Mesenteric fat pad (tissue), 1 donor: ENCODE measurements around the gene COL3A1. TPM values are rescaled to one million over a fixed set of nuclear protein-coding genes. Genes with fewer than 3 reads are reported as not detected.

Source experiments
- DNase-seq: peaks from one replicate; pipeline ENCODE4 v3.0.0-alpha.2; 2020; ENCODE audit warnings: low spot score
- total RNA-seq: library from RNA; stranded (reverse); fragmentation: NEBNext Ultra II Directional; extraction: Animal tissue kit (Norgen Biotek cat#: 25700); gene quantifications from one replicate; pipeline ENCODE4 v1.2.1, GENCODE V29; 2021
- donor health status: DM: yes; HTN: yes; CAD: no.

Gene COL3A1
- total RNA-seq, 1 donor from 2014 or later = 351 TPM

- no peak for DNase-seq
These were observed 41.2 kb downstream of the COL3A1 start for GRCh38 chr2:189015359-189015758.

- DNase-seq = no peak
These were observed 42.2 kb downstream of the COL3A1 start for GRCh38 chr2:189016311-189016861.

DNA sequence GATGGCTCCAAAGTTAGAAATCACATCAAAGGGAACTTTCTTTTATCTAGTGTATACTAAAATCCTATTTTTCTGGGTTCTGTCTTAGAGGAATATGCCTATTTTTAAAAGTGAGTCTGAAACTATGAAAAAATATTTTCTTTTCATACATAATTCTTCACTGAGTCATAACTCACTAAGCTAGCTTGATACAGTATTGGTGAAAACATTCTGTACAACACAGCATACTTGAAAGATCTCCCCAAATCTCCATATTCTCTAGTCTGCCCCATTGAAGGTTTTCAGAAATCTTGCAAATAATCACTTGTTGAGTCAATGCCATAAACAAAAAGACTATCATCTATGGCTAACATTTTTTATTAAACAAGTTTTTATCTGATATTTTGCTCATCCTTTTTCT, 44.5 kb downstream of the COL3A1 start:
- no peak for DNase-seq

- no peak for DNase-seq
These were observed 46.0 kb downstream of the COL3A1 start for GRCh38 chr2:189020179-189020578.

- no peak for DNase-seq
These were observed 47.9 kb downstream of the COL3A1 start for GRCh38 chr2:189022053-189022481.

DNA sequence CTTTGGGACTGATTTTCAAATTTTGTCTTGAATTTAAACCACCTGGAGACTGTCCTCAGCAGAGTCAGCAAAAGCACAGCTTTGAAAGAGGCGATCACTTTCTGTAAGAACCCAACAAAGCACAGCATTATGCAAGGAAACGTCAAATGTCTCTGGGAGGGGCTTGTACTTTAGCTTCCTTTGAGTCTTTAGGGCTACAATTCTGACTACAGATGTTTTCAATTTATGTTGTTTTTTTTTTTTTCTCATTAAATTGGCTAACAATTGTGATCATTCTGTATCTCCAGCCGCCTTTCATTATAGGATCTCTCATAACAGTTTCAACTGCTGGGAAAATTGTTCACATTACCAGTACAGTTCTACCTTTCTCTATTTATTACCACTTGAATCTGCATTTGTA, 48.3 kb downstream of the COL3A1 start:
- no peak for DNase-seq

GRCh38 chr2:189024901-189025618, 50.9 kb downstream of the COL3A1 start:
- no peak for DNase-seq

GRCh38 chr2:189037518-189037917, 63.3 kb downstream of the COL3A1 start:
- no peak for DNase-seq

- no peak for DNase-seq
These were observed 71.7 kb downstream of the COL3A1 start for GRCh38 chr2:189045836-189046235.

DNA sequence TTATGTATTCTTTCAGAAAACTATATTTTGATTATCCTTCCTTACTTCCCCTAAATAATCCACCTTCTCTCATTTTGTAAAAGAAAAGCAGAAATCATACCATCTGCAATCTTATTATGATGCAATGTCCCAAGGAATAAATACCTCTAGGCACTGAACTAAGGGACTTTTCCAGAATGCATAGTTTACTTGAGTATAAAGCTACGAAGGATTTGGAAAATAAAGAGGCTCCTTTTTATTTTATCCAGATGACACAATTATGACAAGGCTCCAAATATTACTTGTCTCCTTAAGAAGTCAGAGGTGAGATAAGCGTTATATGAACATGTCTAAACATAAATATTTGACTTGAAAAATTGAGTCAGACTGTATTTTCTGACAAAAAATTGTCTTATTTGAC, 72.1 kb downstream of the COL3A1 start:
- no peak for DNase-seq

DNA sequence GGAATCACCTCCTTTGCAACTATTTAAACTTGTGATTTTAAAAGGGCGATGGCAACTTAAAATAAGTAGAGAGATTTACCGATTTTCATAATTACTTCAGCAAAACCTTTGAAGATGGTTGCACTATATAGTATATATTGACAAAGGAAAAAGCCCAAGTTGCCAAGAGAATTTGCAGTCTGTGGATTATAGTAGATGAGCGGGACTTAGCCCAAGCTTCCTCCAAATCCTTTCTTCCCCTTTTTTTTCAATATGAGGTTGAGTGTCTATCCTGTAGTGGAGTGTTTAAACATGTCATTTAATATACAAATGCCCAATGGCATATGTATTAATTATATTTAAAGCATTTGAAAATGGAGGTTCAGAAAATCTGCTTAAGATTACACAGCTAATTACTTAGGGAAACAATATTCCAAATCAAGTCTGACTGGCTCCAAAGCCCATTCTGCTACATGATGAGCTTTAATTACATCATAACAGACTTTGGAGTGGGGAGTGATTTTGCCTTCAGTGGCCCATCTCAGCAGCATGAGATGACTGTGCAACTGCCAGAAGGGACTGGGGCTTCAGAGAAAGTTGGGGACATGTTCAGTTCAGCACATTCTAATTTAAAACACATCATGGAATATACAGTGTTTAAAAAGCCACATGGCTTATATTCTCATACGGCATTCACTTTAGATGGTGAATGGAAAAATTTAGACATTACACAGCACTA, 73.2 kb downstream of the COL3A1 start:
- DNase-seq = no peak

DNA sequence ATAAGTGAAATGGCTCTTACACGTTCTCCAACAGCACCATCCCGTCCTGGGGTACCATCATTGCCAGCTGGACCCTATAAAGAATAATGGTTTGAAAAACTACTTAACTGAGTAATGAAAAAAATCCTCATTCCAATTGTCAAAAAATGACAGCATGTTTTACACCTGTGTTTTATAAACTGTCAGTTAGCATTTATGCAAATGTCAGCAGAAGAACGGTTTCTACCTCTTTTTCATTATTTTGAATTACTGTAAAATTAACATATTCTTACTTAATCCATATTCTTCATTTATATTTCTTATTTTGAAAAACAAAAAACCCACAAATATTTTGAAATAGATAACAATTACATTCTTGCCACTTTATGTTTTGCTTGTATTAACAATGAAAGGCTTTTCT, 74.0 kb downstream of the COL3A1 start:
- no peak for DNase-seq

DNA sequence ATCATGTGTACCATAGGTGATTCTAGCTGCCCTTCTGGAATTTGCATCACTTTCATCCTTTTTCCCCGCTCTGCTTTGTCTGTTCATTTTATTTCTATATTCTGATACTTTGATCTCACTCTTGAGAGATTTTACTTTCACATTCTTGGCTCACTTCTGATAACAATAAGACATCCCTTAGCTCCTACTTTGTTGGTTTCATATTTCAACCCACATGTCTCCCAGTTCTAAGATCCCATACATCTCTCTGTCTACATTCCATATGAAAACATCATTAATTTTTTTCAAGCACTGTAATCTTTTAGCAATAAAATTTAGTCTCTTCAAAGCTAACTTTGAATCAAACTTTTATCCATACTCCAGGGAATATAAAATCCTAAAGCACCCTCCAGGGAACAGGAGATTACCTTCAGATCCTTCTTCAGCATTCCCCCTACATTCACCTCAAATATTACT, 75.6 kb downstream of the COL3A1 start:
- no peak for DNase-seq

DNA sequence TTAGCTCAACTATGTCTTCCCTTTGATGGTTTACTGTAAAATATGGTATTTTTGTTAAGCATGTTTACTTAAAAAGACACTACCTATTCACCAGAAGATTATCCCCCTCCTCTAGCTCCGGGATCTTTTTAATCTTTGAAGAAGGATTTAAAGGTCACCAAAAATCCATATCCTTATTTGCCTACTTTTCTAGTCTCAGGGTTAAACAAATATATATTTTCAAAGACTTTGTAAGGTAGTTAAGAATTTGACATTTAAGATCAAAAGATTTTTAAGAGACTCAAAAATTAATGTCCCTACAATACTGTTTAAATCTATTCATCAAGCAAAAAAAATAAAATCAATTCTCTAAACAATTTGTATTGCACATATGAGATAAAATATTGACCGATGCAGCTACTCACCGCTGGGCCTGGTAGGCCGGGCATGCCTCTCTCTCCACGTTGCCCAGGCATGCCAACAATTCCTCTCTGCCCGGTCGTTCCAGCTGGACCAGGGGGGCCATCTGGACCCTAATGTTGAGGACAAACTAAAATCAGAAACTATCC, 76.1 kb downstream of the COL3A1 start:
- no peak for DNase-seq

DNA sequence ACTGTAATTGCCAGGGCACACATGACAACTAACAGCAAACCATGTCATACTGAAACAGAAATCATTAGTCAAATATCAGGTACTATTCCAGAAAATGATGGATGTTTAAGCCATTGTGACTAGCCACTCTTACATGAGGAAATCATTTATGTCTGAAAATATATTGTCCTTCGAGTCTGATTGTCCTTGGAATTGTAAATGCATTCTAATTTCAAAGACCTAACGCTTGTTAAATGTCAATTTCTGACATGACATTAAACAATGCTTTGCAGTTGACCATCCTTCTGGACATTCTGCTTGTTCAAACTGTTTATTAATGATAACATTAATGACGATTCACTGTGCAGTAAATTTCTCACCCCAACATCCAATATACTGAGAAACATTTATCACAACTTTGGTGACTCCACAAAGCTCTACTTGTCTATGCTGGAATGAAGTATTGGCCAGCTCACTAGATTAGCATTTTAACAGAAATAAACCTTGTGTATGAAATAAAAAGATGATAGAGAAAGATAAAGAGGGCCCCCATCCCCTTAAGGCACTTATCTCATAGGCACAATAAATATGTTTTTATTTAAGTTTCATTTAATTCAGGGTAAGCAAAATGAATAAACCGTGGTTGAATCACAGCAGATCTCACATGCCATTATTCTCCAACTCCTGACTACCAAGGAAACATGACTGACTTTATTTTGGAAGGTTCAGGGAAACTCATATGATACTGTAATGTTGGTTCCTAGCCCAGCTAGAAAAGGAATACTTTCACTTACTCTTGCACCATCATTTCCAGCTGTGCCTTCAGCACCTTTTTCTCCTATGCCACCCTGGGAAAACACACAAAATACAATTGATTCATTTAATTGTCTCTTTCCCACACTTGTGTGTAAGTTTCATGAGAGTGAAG, 82.3 kb downstream of the COL3A1 start:
- DNase-seq = no peak

DNA sequence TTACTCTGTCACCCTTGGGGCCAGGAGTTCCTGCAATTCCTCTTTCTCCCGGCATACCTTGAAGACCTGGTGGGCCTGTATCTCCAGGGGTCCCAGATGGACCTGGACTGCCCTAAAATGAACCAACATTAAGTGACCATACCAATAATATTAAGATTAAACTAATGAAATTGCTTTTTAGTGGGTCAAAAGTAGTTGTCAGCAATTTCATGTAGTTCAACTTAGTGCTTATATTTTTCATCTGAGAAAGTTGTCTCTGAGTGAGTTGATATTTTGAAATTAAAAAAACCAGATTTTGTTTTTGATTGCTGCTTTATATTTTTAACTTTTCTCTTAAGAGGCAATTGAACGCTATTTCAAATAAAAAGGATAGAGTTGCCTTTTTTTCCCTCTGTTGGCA, 83.1 kb downstream of the COL3A1 start:
- DNase-seq = no peak

DNA sequence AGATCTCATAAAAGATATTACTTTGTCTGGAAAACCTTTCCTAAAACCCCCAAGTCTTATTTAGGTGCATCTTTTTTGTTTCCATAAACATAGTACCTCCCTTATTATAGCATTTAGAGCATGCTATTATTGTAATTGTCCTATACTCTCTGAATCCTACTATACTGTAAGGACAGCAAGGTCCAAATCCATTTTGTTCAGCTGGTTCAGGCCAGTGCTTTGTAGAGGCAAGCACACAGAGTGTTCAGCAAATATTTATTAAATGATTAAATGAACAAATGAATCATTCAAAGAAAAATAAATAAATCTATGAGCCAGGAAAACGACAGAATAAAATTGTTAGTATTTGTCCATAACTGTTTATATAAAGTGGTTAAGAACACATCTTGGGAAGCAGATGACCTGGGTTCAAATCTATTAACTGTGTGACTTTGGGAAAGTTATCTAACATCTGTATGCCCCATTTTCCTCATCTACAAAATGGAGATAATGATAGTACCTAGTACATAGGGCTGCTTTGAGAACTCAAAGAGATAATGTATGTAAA, 86.0 kb downstream of the COL3A1 start:
- no peak for DNase-seq
